CD14-positive monocyte (primary cell): Measurements from ENCODE around the gene CYP1A1. TPM values are rescaled to one million over a fixed set of nuclear protein-coding genes. Genes with fewer than 3 reads are reported as not detected.

Experiments used
- DNase-seq, 3 donors: peaks; one replicate each; pipeline ENCODE4 v3.0.0-alpha.2; 2011 to 2022
- H2AFZ ChIP-seq: 2 replicates; pipeline ENCODE4 v1.6.0; 2012; ENCODE audit warnings: mild to moderate bottlenecking, low read depth, low read length, inconsistent platforms; ENCODE audit not compliant: insufficient read depth, poor library complexity, severe bottlenecking
- H3K27ac ChIP-seq, 2 donors: 1 replicate in 1 of 2; 2 replicates in 1 of 2; pipeline ENCODE4 v1.5.1; 2012 to 2013; ENCODE audit warnings: low read length in 2 of 2, control low read depth in 1 of 2, inconsistent platforms in 1 of 2, low read depth in 1 of 2, mild to moderate bottlenecking in 1 of 2
- H3K27me3 ChIP-seq, 2 donors: one replicate each; pipeline versions ENCODE4 v1.6.0 to v1.6.1; 2011 to 2013; ENCODE audit warnings: low read length in 2 of 2; ENCODE audit not compliant: control insufficient read depth in 2 of 2, insufficient read depth in 2 of 2
- H3K36me3 ChIP-seq, 2 donors: replicated peaks in 1 of 2; 1 replicate in 1 of 2; 2 replicates in 1 of 2; pipeline versions ENCODE4 v1.5.1 to v1.6.1; 2012 to 2013; ENCODE audit warnings: low read length in 2 of 2, control low read depth in 1 of 2, inconsistent platforms in 1 of 2, mild to moderate bottlenecking in 1 of 2; ENCODE audit not compliant: insufficient read depth in 2 of 2, control insufficient read depth in 1 of 2
- H3K4me1 ChIP-seq, 2 donors: 1 replicate in 1 of 2; 2 replicates in 1 of 2; pipeline versions ENCODE4 v1.5.1 to v1.6.1; 2012 to 2013; ENCODE audit warnings: low read length in 2 of 2, control low read depth in 1 of 2, inconsistent platforms in 1 of 2, mild to moderate bottlenecking in 1 of 2, moderate library complexity in 1 of 2; ENCODE audit not compliant: insufficient read depth in 2 of 2, control insufficient read depth in 1 of 2
- H3K4me2 ChIP-seq: replicated peaks from 2 replicates; pipeline ENCODE3; 2012; ENCODE audit warnings: low read length, moderate library complexity, mild to moderate bottlenecking; ENCODE audit not compliant: poor library complexity, severe bottlenecking; ENCODE audit errors: extremely low read depth
- H3K4me3 ChIP-seq, 3 experiments: fragments of 200-600 bp in 1 of 3; sonication (generic) in 1 of 3; replicated peaks in 1 of 3; 1 replicate in 2 of 3; 2 replicates in 1 of 3; pipeline ENCODE4 v1.5.1; 2011 to 2013; ENCODE audit warnings: low read length in 3 of 3, mild to moderate bottlenecking in 3 of 3, control low read depth in 2 of 3, low read depth in 2 of 3, inconsistent platforms in 1 of 3, moderate library complexity in 1 of 3
- H3K79me2 ChIP-seq: 2 replicates; pipeline ENCODE4 v1.6.0; 2012; ENCODE audit warnings: mild to moderate bottlenecking, control low read depth, inconsistent platforms, low read length, moderate library complexity; ENCODE audit not compliant: insufficient read depth
- H3K9ac ChIP-seq: 2 replicates; pipeline ENCODE4 v1.6.0; 2017; ENCODE audit warnings: low read length, mild to moderate bottlenecking; ENCODE audit not compliant: insufficient read depth, poor library complexity, severe bottlenecking
- H3K9me3 ChIP-seq, 2 donors: replicated peaks in 1 of 2; 1 replicate in 1 of 2; 2 replicates in 1 of 2; pipeline versions ENCODE4 v1.5.1 to v1.6.1; 2012 to 2013; ENCODE audit warnings: low read length in 2 of 2, control low read depth in 1 of 2; ENCODE audit not compliant: control insufficient read depth in 1 of 2, insufficient read depth in 1 of 2
- H4K20me1 ChIP-seq: 2 replicates; pipeline ENCODE4 v1.6.0; 2012; ENCODE audit warnings: mild to moderate bottlenecking, low read length, control low read depth, moderate library complexity; ENCODE audit not compliant: insufficient read depth
- H3K27ac Mint-ChIP-seq, 7 donors: one replicate each; pipeline ENCODE4 v1.8.0; 2020; ENCODE audit warnings: mild to moderate bottlenecking in 7 of 7, mixed read lengths in 7 of 7, moderate library complexity in 6 of 7, inconsistent platforms in 2 of 7
- H3K27me3 Mint-ChIP-seq, 3 donors: one replicate each; pipeline ENCODE4 v1.8.0; 2021 to 2022; ENCODE audit warnings: low read depth in 3 of 3, mild to moderate bottlenecking in 3 of 3, mixed read lengths in 3 of 3, moderate library complexity in 3 of 3, inconsistent platforms in 1 of 3
- H3K36me3 Mint-ChIP-seq, 2 donors: one replicate each; pipeline ENCODE4 v1.8.0; 2020; ENCODE audit warnings: mixed read lengths in 2 of 2, inconsistent platforms in 1 of 2, mild to moderate bottlenecking in 1 of 2
- H3K4me1 Mint-ChIP-seq: one replicate; pipeline ENCODE4 v1.8.0; 2020; ENCODE audit warnings: mild to moderate bottlenecking, mixed read lengths
- H3K4me3 Mint-ChIP-seq, 2 donors: one replicate each; pipeline ENCODE4 v1.8.0; 2020; ENCODE audit warnings: mild to moderate bottlenecking in 2 of 2, mixed read lengths in 2 of 2, moderate library complexity in 1 of 2
- H3K9me3 Mint-ChIP-seq, 7 donors: one replicate each; pipeline ENCODE4 v1.8.0; 2020 to 2022; ENCODE audit warnings: mixed read lengths in 7 of 7, mild to moderate bottlenecking in 6 of 7, moderate library complexity in 6 of 7, inconsistent platforms in 2 of 7
- CTCF ChIP-seq: fragments of 200-600 bp; IDR thresholded peaks from one replicate; pipeline ENCODE4 v1.8.0; 2022; ENCODE audit warnings: antibody characterized with exemption, mild to moderate bottlenecking
- WGBS: methylation state at CpG from one replicate; pipeline ENCODE4 v1.1.5; 2013; ENCODE audit warnings: missing lambda C conversion rate; ENCODE audit not compliant: insufficient coverage; 5-methylcytosine and 5-hydroxymethylcytosine counted together
- intact Hi-C, 2 donors: fragments of 100-400 bp; cut with micrococcal nuclease; formaldehyde crosslinking; loops; one replicate each; pipeline versions ENCODE4 v1.15.0 to v1.15.1; 2023
- polyA plus RNA-seq, 3 donors: library from polyadenylated mRNA; depleted of rRNA in 1 of 3; unstranded in 2 of 3; stranded (reverse) in 1 of 3; fragments of 300-500 nt in 2 of 3; fragments of >200 nt in 1 of 3; fragmentation: Illumina TruSeq in 2 of 3; gene quantifications; 1 replicate in 2 of 3; 2 replicates in 1 of 3; pipeline ENCODE4 v1.2.3, GENCODE V29; 2012 to 2021

The CYP1A1 gene
- polyA plus RNA-seq, 3 donors, result 0.16 TPM; not detected in 2

- H3K79me2 ChIP-seq, result no peaks in the 10 kb centered on the region
- TF ChIP-seq CTCF, result no peak
- no peak overlapping the region for H3K4me3 ChIP-seq
- H3K27me3 ChIP-seq, result peaks cover 31 to 47% of the 10 kb centered on the region in 2 donors
- no peaks in the 10 kb centered on the region for H3K36me3 ChIP-seq
- DNase-seq, result peak in 1 of 3 donors; percentile 8
- no peak overlapping the region for H3K9ac ChIP-seq
- H3K9me3 ChIP-seq, result peaks cover 4 to 12% of the 10 kb centered on the region in 2 donors
- Mint-ChIP-seq H3K36me3 (peaks cover 4% of the 10 kb centered on the region in 2 donors), H3K4me3 (peak overlapping the region in 1 of 2 donors; percentile 82), H3K9me3 (peaks cover 0 to 10% (median 3%) of the 10 kb centered on the region in 7 donors), H3K27ac (no peak overlapping the region), H3K27me3 (peaks cover 41 to 63% (median 62%) of the 10 kb centered on the region in 3 donors), H3K4me1 (peaks cover 10% of the 10 kb centered on the region)
- H2AFZ ChIP-seq, result no peak overlapping the region
- H3K4me1 ChIP-seq, result peaks cover 13 to 15% of the 10 kb centered on the region in 2 donors
- no peak overlapping the region for H3K27ac ChIP-seq
- intact Hi-C loops, result no loop called here
- H4K20me1 ChIP-seq, result no peaks in the 10 kb centered on the region
- no peak overlapping the region for H3K4me2 ChIP-seq
Observed at GRCh38 chr15:74724570-74725224, 631 bp downstream of the CYP1A1 start.

GRCh38 chr15:74723754-74724334 is 1.5 kb downstream of the CYP1A1 start:
- Histone ChIP-seq H3K4me3 (no peak overlapping the region), H3K4me2 (no peak overlapping the region), H3K36me3 (no peaks in the 10 kb centered on the region), H3K27ac (no peak overlapping the region), H3K79me2 (no peaks in the 10 kb centered on the region), H4K20me1 (no peaks in the 10 kb centered on the region), H3K9me3 (peaks cover 4 to 12% of the 10 kb centered on the region in 2 donors), H3K9ac (no peak overlapping the region), H3K4me1 (peaks cover 13 to 15% of the 10 kb centered on the region in 2 donors), H3K27me3 (peaks cover 31 to 47% of the 10 kb centered on the region in 2 donors), H2AFZ (no peak overlapping the region)
- no peak for TF ChIP-seq CTCF
- intact Hi-C loops, result no loop called here
- Mint-ChIP-seq H3K27ac (no peak overlapping the region), H3K9me3 (peaks cover 0 to 10% (median 3%) of the 10 kb centered on the region in 7 donors), H3K36me3 (peaks cover 4% of the 10 kb centered on the region in 2 donors), H3K4me3 (peak overlapping the region in 1 of 2 donors; percentile 37), H3K4me1 (peaks cover 10% of the 10 kb centered on the region), H3K27me3 (peaks cover 39 to 64% (median 62%) of the 10 kb centered on the region in 3 donors)
- WGBS, result no CpG with 5 or more reads among the region's 1 CpG
- peak in 2 of 3 donors; percentile 19 to 33 for DNase-seq
